ENCODE measurements around the gene GSAP. TPM values are rescaled to one million over a fixed set of nuclear protein-coding genes. Genes with fewer than 3 reads are reported as not detected.

The GSAP gene
- total and polyA plus RNA-seq, 9 of the 15 experiments (the other 6 are each of a cell fraction or from before 2014, with no cell fraction given), result 0.13 TPM; not detected in 8

DNA sequence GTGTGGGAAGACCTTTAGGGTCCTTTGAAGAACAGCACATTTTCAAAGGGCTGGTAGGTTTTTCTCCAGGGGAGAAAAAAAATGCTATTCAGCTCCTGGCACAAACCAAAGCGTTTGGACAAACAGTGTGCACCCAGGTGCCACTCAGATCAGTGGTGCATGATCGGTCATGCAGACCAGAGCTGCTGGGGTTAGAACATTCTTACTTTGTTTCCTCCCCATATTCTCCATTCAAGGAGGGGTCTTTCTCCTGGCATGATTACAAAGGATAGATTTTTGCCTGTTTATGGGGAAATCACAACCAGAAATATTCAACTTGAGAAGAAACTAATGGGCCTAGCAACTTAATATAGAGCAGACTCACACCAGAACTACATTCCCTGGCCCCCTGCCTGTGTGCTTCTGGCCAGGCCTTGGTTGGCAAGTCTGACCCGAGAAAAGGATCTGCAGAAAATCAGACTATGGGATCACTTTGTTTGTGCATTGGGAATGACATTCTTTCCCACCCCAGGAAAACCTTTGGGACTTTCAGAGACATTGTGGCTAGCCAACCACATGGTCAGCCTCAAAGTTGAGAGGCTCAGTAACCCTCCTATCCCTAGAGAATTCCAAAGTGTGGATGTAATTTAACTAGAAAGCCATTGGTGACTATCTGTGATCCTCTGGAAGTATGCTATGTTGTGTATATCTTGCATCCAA lies 134.2 kb downstream of the GSAP start:
- no peak for ATAC-seq
- Histone ChIP-seq H3K79me2 (ENCODE audit: control insufficient read depth, insufficient read depth, low read length) (no peaks in the 10 kb centered on the region), H3K4me1 (replicated peaks in 1 of 2; ENCODE audit: control insufficient read depth in 2 of 2, insufficient read depth in 2 of 2, low read length in 2 of 2) (no peaks in the 10 kb centered on the region), H3K4me3 (no peak overlapping the region), H3K9me3 (replicated peaks; ENCODE audit: control insufficient read depth, insufficient read depth, low read depth, low read length) (no peaks in the 10 kb centered on the region), H3K4me2 (ENCODE audit: insufficient read depth, low read length) (no peak overlapping the region), H3K9ac (ENCODE audit: insufficient read depth in 1 of 2, low read depth in 2 of 2, low read length in 2 of 2) (no peak overlapping the region), H3K9me1 (ENCODE audit: control insufficient read depth, insufficient read depth, low read length) (no peaks in the 10 kb centered on the region), H2AFZ (ENCODE audit: low read depth, low read length) (no peak overlapping the region), H4K20me1 (replicated peaks; ENCODE audit: control insufficient read depth, insufficient read depth, low read length) (no peaks in the 10 kb centered on the region), H3K27me3 (ENCODE audit: control insufficient read depth in 2 of 2, insufficient read depth in 2 of 2, low read length in 2 of 2) (peaks cover 0 to 5% of the 10 kb centered on the region in 2 experiments; a peak in 1 of 5 replicates), H3K36me3 (ENCODE audit: control insufficient read depth, insufficient read depth, low read length) (no peaks in the 10 kb centered on the region), H3K27ac (ENCODE audit: extremely low read depth, low read depth, low read length) (no peak overlapping the region)
- ChIA-PET POLR2A (interaction anchor here (0.6 kb wide), 2 partner anchors 88 to 878 kb away, joined by 3 to 4 read pairs; no protein-coding TSS in a partner anchor), CTCF (ENCODE audit: low intra/inter-chr PET ratio) (no interaction called here)
- no peak for FAIRE-seq
- no TSS peak for BruUV-seq (replicated peaks)
- WGBS (ENCODE audit: insufficient coverage, low coverage, missing lambda C conversion rate), result 2% methylated on average over 3 of the region's 3 CpGs
- in situ Hi-C loops (cut with MboI) (no loop called here), intact Hi-C loops (cut with micrococcal nuclease) (no loop called here)
- DNase-seq (ENCODE audit: extremely low read depth in 1 of 4, low spot score in 3 of 4), result no peak
- TF ChIP-seq ZNF143 (CRISPR knock-in tag; IDR thresholded peaks at IDR 0.05) (no peak), ZFP36 (IDR thresholded peaks at IDR 0.05; ENCODE audit: low read depth, low read length, partially characterized antibody) (no peak), PURB (CRISPR knock-in tag; IDR thresholded peaks at IDR 0.05; ENCODE audit: low read depth) (no peak), SMARCB1 (IDR thresholded peaks at IDR 0.05; ENCODE audit: insufficient read length, low read depth) (no peak), TCF7 (IDR thresholded peaks at IDR 0.05; ENCODE audit: borderline replicate concordance) (no peak), ZNF232 (CRISPR knock-in tag; IDR thresholded peaks at IDR 0.05) (no peak), WHSC1 (IDR thresholded peaks at IDR 0.05; ENCODE audit: low read length) (no peak), KLF1 (tag; IDR thresholded peaks at IDR 0.05) (no peak), CBX3 (IDR thresholded peaks at IDR 0.05; ENCODE audit: borderline replicate concordance in 1 of 2, low read length in 2 of 2) (no peak), HOXB6 (CRISPR knock-in tag; IDR thresholded peaks at IDR 0.05; ENCODE audit: borderline replicate concordance) (no peak), HNRNPUL1 (IDR thresholded peaks at IDR 0.05; ENCODE audit: low read length) (no peak)
- TF ChIP-seq, protein P1, sequence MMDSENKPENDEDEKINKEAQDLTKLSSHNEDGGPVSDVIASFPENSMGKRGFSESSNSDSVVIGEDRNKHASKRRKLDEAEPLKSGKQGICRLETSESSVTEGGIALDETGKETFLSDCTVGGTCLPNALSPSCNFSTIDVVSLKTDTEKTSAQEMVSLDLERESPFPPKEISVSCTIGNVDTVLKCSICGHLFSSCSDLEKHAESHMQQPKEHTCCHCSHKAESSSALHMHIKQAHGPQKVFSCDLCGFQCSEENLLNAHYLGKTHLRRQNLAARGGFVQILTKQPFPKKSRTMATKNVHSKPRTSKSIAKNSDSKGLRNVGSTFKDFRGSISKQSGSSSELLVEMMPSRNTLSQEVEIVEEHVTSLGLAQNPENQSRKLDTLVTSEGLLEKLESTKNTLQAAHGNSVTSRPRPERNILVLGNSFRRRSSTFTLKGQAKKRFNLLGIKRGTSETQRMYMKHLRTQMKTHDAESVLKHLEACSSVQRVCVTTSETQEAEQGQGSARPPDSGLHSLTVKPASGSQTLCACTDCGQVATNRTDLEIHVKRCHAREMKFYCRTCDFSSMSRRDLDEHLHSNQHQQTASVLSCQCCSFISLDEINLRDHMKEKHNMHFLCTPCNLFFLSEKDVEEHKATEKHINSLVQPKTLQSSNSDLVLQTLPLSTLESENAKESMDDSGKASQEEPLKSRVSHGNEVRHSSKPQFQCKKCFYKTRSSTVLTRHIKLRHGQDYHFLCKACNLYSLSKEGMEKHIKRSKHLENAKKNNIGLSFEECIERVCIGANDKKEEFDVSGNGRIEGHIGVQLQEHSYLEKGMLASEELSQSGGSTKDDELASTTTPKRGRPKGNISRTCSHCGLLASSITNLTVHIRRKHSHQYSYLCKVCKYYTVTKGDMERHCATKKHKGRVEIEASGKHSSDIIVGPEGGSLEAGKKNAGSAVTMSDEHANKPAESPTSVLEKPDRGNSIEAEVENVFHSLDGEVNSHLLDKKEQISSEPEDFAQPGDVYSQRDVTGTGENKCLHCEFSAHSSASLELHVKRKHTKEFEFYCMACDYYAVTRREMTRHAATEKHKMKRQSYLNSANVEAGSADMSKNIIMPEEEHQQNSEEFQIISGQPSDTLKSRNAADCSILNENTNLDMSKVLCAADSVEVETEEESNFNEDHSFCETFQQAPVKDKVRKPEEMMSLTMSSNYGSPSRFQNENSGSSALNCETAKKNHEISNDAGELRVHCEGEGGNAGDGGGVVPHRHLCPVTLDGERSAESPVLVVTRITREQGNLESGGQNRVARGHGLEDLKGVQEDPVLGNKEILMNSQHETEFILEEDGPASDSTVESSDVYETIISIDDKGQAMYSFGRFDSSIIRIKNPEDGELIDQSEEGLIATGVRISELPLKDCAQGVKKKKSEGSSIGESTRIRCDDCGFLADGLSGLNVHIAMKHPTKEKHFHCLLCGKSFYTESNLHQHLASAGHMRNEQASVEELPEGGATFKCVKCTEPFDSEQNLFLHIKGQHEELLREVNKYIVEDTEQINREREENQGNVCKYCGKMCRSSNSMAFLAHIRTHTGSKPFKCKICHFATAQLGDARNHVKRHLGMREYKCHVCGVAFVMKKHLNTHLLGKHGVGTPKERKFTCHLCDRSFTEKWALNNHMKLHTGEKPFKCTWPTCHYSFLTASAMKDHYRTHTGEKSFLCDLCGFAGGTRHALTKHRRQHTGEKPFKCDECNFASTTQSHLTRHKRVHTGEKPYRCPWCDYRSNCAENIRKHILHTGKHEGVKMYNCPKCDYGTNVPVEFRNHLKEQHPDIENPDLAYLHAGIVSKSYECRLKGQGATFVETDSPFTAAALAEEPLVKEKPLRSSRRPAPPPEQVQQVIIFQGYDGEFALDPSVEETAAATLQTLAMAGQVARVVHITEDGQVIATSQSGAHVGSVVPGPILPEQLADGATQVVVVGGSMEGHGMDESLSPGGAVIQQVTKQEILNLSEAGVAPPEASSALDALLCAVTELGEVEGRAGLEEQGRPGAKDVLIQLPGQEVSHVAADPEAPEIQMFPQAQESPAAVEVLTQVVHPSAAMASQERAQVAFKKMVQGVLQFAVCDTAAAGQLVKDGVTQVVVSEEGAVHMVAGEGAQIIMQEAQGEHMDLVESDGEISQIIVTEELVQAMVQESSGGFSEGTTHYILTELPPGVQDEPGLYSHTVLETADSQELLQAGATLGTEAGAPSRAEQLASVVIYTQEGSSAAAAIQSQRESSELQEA (IDR thresholded peaks at IDR 0.05; ENCODE audit: low read depth), result no peak
- TF ChIP-seq, protein P2, sequence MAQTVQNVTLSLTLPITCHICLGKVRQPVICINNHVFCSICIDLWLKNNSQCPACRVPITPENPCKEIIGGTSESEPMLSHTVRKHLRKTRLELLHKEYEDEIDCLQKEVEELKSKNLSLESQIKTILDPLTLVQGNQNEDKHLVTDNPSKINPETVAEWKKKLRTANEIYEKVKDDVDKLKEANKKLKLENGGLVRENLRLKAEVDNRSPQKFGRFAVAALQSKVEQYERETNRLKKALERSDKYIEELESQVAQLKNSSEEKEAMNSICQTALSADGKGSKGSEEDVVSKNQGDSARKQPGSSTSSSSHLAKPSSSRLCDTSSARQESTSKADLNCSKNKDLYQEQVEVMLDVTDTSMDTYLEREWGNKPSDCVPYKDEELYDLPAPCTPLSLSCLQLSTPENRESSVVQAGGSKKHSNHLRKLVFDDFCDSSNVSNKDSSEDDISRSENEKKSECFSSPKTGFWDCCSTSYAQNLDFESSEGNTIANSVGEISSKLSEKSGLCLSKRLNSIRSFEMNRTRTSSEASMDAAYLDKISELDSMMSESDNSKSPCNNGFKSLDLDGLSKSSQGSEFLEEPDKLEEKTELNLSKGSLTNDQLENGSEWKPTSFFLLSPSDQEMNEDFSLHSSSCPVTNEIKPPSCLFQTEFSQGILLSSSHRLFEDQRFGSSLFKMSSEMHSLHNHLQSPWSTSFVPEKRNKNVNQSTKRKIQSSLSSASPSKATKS (CRISPR knock-in tag; IDR thresholded peaks at IDR 0.05), result no peak
